ENCODE measurements around the gene TMEM201.

The TMEM201 gene

DNA sequence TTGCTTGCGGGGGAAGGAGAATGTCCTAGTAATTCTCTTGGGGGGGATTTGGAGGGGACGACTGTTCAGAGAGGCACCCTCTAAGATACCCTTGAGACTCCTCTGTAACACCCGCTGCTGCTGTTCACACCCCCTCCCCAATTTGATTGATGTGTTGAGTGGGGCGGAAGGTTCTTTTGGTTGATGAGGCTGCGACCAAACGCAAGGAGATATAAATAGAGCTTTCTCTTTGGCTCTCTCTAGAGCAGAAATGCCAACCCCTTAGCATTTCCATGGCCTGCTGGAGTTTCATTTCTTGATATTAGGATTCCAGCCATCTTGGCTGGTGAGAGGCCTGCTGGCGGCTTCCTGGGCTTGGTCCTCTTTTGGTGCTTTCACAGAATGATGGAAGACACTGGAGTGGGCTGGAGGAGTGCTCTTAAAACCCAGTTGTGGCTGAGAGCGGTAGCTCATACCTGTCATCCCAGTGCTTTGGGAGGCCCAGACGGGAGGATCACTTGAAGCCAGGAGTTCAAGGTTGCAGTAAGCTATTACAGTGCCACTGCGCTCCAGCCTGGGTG lies 64.9 kb downstream of the TMEM201 start:
- DNase-seq (ENCODE audit: low spot score) = no peak

DNA sequence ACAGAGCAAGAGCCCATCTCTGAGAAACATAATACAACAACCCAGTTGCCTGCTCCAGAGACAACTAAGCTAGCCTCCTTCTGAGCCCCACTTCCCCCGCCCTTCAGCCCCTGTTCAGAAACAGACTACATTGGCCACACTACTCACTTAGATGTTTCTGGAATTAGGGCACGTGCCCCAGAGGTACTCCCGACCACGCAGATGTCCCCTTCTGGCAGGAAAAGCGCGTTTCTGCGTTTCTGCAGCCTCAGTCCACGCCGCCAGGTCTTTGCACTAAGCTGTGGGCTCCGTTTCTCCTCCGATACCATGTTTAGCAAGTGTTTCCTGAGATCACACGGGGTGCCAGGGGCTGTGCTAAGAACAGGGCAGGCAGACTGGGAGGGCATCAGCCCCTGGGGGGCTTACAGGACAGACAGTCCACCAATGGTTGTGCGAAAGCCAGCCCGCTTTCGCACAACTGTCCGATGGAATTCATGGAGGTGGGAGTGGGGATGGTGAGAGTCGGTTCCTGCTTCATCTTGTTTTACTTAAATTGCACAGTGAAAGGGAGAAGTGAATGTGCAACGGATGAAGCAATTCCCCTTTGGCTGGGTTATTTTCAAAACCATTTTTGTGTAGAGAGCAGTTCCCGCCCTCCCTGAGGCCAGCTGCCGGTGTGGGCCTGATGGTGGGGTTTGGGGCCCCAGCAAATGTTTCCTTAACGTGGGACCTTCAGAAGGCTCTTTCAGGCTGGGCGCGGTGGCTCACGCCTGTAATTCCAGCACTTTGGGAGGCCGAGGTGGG lies 65.5 kb downstream of the TMEM201 start:
- no peak for DNase-seq (ENCODE audit: low spot score)

DNA sequence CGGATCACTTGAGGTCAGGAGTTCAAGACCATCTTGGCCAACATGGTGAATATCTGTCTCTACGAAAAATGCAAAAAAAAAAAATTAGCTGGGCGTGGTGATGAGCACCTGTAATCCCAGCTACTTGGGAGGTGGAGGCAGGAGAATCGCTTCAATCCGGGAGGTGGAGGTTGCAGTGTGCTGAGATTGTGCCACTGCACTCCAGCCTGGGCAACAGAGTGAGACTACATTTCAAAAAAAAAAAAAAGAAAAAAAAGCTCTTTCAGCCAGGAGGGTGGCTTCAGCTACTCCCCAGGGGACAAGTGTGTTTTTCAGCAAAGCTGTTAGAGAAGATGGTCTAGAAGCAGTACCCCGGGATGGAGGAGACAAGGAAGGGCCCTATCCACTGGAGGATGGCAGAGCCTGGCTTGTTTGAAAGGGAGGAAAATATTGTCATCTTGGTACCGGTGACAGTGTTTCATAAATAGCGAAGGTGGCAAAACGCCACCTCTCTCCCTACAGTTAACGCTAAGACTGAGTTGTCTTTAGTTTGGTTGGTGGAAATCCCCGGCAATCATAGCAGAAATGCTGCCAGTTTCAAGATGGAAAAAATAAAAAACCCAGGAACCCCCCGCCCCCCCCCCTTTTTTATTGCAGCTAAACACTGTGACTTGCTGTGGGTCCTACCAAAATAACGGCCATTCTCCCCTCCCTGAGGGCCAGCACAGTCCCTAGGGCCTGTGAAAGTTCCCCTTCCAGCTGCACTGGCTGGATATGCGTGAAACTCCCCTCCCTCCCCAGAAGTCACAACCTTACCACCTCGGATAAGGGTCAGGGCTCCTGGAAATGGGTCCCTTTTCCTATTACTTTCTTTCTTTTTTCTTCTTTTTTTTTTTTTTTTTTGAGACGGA lies 66.4 kb downstream of the TMEM201 start:
- DNase-seq (ENCODE audit: low spot score) = no peak

DNA sequence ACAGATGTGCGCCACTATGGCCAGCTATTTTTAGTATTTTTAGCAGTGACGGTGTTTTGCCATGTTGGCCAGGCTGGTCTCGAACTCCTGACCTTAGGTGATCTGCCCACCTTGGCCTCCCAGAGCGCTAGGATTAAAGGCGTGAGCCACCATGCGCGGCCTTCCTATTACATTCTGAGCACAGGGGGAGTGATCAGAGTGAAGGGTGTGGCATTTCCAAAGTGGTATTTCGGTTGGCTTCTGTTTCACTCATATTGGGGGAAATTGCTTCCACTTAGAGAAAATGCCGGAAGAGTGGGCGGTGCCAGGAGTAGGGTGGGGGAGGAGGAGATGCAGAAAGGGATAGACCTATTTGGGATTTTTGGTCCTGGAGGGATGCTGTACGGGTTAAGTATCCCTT lies 67.1 kb downstream of the TMEM201 start:
- no peak for DNase-seq (ENCODE audit: low spot score)

DNA sequence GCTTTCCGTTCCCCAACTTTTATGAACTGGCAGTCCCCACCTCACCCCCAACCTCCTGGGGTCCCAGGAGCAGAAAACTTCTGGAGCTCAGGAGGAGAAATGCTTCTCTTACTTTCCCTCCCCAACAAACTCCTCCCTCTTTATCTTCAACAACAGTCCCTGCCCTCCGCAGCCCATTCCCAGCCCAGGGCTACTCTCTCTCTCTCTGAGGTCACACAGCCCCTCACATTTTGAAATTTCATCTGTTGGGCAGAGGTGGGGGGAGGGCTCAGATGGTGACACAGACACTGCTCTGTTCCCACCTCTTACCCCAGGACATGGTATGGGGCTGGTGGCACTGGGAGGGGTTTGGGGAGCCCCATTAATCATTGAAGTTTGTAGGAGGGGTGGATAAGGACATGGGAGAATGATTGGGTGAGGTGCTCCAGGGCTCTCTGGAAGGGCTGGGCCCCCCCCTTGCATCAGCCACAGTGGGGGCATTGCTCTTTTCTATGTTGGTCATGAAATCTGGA lies 68.9 kb downstream of the TMEM201 start:
- no peak for DNase-seq (ENCODE audit: low spot score)

DNA sequence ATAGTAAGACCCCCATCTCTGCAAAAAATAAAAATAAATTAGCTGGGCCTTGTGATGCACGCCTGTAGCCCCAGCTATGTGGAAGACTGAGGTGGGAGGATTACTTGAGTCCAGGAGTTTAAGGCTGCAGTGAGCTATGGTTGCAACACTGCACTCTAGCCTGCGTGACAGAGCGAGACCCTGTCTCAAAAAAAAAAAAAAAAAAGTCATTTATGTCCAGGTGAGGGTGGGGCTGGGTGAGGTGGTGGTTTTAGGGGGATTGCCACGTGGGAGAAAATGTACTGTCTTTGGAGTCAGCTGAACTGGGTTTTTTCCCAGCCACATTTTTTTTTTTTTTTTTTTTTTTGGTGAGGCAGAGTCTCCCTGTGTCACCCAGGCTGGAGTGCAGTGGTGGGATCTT lies 69.5 kb downstream of the TMEM201 start:
- no peak for DNase-seq (ENCODE audit: low spot score)

DNA sequence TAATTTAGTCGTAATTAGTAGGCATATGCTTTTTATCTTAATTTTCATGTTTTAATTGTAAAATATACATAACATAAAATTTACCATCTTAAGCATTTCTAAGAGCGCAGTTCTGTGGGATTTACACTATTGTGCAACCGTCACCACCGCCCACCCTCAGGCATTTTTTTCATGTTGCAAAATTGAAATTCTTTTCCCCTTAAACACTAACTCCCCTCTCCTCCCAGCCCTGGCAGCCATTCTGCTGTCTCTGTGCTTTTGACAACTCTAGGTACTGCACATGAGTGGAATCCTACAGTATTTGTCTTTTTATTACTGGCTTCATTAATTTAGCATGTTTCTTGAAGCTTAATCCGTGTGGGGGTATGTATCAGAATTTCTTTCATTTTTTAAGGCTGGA lies 70.6 kb downstream of the TMEM201 start:
- no peak for DNase-seq (ENCODE audit: low spot score)

DNA sequence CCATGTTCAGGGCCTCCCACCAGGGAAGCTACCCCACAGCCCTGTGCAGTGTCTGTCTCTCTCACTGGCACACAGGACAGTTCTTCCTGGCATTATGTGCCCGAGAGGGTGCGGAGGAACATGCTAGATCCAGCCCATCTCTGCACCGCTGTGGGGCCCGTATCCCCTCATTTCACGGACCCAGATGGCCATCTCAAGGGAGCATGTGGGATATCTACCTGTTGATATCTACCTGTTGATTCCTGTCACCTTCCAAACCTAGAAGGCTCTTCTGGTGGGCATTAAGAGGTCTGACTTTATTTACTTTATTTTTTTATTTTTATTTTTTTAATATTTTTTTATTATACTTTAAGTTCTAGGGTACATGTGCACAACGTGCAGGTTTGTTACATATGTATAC lies 74.5 kb downstream of the TMEM201 start:
- DNase-seq (ENCODE audit: low spot score) = no peak
